GM13977 (cell line): ENCODE results near the gene WWC1.

Experiments
- DNase-seq: peaks from one replicate; pipeline ENCODE4 v3.0.0; 2012; ENCODE audit warnings: low spot score
- CTCF ChIP-seq: IDR thresholded peaks from 2 replicates; pipeline ENCODE4 v1.5.1; 2012; ENCODE audit warnings: mild to moderate bottlenecking, control low read depth; ENCODE audit not compliant: insufficient read depth; ENCODE audit errors: extremely low read depth, missing control alignments
- in situ Hi-C: fragments of 300-500 bp; cut with MboI; formaldehyde crosslinking; loops from one replicate; pipeline ENCODE4 v1.12.0; 2022; ENCODE audit warnings: low sequenced_read_pairs, low pct_unique_long_range_greater_than_20kb, mixed read lengths, inconsistent platforms; ENCODE audit not compliant: unreplicated experiment

WWC1 gene

GRCh38 chr5:168357876-168358275 is 66.4 kb downstream of the WWC1 start:
- no peak for TF ChIP-seq CTCF
- in situ Hi-C loops: no loop called here
- no peak for DNase-seq

- no peak for DNase-seq
- in situ Hi-C loops: no loop called here
- no peak for TF ChIP-seq CTCF
Measured at GRCh38 chr5:168359820-168360460, 68.5 kb downstream of the WWC1 start.

DNA sequence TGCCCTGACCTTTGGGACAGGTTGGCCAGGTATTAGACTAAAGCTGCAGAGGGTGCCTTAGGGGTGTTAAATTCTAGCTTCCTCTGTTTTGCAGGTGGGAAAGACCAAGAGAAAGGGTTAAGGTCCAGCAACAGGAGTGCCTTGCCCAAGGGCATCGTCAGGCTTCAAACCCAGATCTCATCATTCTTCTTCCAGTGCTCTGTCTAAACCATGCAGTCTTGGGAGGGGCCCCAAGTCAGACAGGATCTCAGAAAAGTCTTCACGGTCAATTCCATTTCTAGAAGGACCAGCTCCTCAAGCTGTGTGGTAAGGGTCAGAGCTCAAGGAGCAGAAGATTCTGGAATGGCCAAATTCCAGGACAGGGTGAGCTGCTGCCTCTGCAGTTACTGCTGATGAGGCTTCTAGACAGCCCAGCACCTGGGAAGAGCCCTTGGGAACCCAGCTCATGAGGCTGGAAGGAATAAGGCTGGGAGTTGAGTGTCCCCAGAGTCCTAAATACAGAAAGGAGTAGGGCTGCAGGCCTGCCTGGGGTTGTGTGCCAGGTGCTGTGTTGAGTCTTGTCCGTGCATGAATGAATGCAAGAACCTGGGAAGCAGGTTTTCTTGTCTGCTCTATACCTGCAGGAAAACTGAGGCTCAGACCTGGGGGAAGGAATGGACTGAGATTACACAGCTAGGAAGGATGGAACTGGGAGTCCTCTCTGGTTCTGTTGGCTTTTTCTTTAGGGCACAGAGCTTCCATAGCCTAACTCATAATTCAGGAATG is 69.3 kb downstream of the WWC1 start:
- TF ChIP-seq CTCF: no peak
- no peak for DNase-seq
- in situ Hi-C loops: no loop called here

- in situ Hi-C loops: no loop called here
- no peak for TF ChIP-seq CTCF
- no peak for DNase-seq
Measured at GRCh38 chr5:168362097-168362885, 70.8 kb downstream of the WWC1 start.

- TF ChIP-seq CTCF: no peak
- in situ Hi-C loops: no loop called here
- DNase-seq: no peak
Measured at GRCh38 chr5:168364151-168364661, 72.8 kb downstream of the WWC1 start.

GRCh38 chr5:168364750-168365550 is 73.5 kb downstream of the WWC1 start:
- no peak for DNase-seq
- no peak for TF ChIP-seq CTCF
- in situ Hi-C loops: no loop called here
